Tongue (tissue), 2 donors: ENCODE results near the gene PRKAR2B. TPM values are rescaled to one million over a fixed set of nuclear protein-coding genes. Genes with fewer than 3 reads are reported as not detected.
"Not testable (repeated sequence)": the region's sequence is repeated elsewhere in the genome, so short reads cannot be mapped to it uniquely, and the experiment has no call there.

ENCODE experiments used
- DNase-seq: peaks from one replicate; pipeline ENCODE4 v3.0.0-alpha.2; 2015
- total RNA-seq: library from RNA; depleted of rRNA; stranded (reverse); fragments of >200 nt; gene quantifications from one replicate; pipeline ENCODE4 v1.2.3, GENCODE V29; 2014

PRKAR2B gene
- total RNA-seq, 1 donor from 2014 or later = 10.9 TPM

- DNase-seq = peak; percentile 14
Measured at GRCh38 chr7:107078517-107078966, 34.0 kb downstream of the PRKAR2B start.

- DNase-seq = no peak
Measured at GRCh38 chr7:107079212-107079940, 34.9 kb downstream of the PRKAR2B start.

DNA sequence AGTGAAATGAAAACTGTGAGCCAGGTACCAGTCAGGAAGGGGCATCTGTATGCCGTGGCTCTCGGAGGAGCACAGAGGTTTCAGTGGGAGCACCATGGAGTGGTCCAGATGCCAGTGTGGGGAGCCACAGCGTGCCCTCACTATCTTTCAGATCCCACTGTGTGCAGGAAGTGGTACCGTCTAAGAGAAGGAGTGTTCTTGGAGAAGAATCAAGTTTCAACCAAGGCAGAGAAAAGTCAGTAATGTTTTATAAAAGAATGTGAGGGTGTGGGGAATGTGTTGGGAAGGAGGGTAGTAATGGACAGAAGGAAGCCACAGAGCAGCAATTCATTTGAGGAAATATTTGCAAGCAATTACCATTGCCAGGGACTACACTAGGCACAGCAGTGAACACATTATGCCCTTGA is 35.6 kb downstream of the PRKAR2B start:
- no peak for DNase-seq

- DNase-seq = no peak
Measured at GRCh38 chr7:107080533-107080932, 36.0 kb downstream of the PRKAR2B start.

DNA sequence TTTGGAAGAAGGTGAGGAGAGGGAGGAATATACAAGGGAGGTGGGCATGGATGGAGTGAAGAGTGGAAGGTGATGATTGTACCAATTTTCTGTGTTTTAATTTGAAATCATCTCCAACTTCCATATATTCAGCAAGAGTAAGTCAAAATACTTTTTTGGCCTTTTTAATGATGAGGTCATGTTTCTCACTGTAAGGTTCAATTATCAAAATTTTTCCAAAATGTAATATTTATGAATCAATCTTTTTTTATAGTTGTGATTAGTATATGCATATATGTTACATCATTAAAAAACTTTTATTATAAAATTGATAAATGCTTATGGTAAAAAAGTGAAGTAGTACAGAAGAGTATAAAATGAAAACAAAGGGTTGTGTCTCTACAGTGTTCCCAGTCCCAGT is 40.7 kb downstream of the PRKAR2B start:
- no peak for DNase-seq

- no peak for DNase-seq
Measured at GRCh38 chr7:107089627-107090026, 45.1 kb downstream of the PRKAR2B start.

GRCh38 chr7:107090457-107090856 is 46.0 kb downstream of the PRKAR2B start:
- peak; percentile 19 for DNase-seq

GRCh38 chr7:107091306-107091705 is 46.8 kb downstream of the PRKAR2B start:
- DNase-seq = no peak

GRCh38 chr7:107093671-107094070 is 49.2 kb downstream of the PRKAR2B start:
- not testable (repeated sequence) for DNase-seq

DNA sequence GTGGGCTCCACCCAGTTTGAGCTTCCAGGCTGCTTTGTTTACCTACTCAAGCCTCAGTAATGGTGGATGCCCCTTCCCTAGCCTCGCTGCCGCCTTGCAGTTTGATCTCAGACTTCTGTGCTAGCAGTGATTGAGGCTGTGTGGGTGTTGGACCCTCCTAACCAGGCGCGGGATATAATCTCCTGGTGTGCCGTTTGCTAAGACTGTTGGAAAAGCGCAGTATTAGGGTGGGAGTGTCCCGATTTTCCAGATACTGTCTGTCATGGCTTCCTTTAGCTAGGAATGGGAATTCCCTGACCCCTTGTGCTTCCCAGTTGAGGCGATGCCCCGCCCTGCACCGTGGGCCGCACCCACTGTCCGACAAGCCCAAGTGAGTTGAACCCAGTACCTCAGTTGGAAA is 54.6 kb downstream of the PRKAR2B start:
- DNase-seq = not testable (repeated sequence)

DNA sequence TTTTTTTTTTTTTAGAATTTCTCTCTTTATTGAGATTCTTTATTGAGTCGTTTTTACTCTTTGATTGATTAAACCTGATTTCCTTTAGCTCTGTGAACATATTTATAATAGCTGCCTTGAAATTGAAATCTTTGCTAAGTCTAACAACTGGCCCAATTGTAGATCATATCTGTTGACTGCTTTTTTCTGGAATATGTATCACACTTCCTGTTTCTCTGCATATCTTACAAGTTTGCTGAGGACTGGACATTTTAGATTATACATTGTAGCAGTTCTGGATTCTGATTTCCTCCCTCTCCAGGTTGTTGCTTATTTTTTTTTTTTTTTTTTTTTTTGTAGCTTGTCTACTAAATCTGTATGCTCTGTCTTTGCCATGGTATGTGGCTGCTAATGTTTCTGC is 56.3 kb downstream of the PRKAR2B start:
- DNase-seq = no peak

DNA sequence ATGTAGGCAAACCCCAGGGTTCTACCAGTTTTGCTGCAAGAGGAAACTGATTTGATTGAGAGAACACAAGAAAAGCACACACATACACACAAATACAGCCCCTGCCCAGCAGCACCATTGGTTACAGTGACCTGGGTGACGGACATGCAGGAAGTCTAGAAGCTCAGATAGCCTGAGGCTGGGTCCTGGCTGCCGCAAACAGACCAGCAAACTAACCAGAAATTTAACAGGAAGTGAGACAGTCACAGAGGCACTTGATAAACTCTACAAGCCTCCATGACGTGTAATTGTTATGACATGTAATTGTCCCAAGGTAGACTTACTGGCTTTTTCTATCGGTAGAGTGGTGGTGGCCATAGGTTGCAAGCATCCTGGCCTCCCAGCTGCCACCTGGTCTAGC is 58.9 kb downstream of the PRKAR2B start:
- DNase-seq = no peak

- no peak for DNase-seq
Measured at GRCh38 chr7:107104801-107105200, 60.3 kb downstream of the PRKAR2B start.

- DNase-seq = no peak
Measured at GRCh38 chr7:107105591-107106245, 61.2 kb downstream of the PRKAR2B start.

- DNase-seq = no peak
Measured at GRCh38 chr7:107108793-107109371, 64.4 kb downstream of the PRKAR2B start.

DNA sequence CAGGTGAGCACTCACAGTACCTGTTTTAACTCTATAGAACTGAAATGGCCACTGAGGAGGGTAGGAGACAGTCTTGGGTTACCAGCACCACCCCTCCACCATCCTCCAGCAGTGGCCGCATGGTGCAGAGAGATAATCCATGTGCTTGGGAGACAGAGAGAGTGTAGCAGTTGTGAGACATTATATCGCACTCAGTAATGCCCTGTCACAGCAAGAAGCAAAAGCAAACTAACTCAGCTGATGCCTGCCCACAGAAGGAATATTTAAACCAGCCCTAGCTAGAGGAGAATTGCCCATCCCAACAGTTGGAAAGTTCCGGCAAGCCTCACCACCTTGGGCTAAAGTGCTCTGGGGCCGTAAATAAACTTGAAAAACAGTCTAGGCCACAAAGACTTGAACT is 65.5 kb downstream of the PRKAR2B start:
- no peak for DNase-seq

GRCh38 chr7:107111196-107111595 is 66.7 kb downstream of the PRKAR2B start:
- no peak for DNase-seq

DNA sequence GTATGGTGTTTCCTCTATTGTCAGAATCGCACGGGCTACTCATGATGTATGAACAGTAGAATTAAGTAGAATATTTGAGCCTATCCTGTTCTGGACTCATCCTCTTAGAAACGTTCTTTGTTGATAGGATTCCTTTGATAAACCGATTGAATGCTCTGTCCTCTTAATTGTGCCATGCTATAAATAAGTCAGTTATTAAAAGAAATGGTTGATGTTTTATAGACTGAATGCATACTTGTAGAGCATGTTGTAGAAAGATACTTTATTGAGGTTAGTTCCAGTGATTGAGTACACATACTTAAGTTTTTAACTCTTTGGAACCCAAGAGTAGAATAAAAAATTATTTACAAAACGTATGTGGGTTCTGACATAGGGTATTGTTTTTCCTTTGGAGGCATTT is 69.4 kb downstream of the PRKAR2B start:
- DNase-seq = no peak

GRCh38 chr7:107115114-107115513 is 70.6 kb downstream of the PRKAR2B start:
- DNase-seq = no peak

DNA sequence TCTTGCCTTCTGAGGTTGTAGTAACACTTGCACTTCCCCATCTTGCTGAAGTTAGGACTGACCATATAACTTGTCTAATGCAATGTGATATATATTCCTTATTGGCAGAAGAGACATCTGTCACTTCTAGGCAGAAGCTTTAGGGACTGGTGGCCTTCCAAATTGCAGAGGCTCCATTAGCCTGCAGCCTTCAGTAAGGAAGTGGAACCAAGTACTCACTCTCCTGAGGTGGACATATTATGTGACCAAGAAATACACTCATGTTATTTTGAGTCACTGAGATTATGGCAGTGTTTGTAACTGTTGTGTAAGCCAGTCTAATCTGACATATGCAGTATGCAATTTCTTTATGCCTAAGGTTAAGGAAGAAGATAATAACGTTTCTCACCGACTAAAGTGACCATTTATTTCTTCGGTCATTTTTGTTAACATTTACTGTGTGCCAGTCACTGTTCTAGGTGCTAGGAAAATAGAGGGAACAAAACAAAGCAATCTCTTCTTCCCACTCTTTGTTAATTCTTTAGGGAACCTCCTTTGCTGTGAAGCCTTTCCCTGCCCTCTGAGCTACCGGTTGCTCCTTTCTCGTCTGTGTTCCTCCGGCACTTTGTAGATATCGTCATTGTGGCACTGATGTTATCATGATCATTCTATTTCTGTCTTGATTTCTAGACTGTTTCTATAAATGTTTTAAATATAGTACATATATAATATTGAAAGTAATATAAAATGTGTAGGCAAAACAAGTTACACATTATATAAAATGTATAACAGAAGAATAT is 71.4 kb downstream of the PRKAR2B start:
- DNase-seq = no peak

DNA sequence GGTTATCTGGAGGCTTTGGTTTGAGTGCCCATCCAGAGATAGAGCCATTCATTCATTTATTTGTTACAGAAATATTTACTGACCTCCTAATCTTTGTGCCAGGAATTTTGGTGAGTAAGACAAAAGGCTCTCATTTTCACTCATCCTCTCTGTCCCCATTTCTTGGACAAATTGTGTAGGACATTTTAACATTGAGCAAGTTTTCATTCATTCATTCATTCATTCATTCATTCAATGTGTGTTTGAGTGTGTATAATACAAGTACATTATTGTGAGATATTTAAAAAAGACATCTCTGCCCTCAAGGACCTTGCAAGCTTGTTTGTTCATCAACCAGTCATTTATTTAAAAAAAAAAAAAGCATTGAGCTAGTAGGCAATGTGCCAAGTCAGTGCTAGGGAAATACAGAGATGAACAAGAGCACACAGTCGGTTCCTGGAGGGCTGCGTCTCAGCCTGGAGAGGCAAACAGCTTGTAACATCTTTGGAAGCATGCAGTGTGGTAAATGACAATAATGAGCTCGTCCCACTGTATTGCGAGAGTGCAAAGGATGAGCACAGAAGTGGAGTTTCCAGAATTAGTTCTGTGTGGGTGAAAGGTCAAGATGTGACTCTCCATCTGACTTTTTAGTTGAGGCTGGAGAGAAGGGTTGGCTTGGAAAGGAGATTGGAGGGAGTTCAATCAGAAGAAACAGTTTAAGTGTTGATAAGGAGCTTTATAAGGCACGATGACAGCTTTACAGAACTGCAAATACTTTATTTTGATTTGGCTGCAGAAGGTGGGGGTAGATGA is 73.8 kb downstream of the PRKAR2B start:
- no peak for DNase-seq
